ENCODE measurements around the gene RETSAT.

Gene RETSAT

DNA sequence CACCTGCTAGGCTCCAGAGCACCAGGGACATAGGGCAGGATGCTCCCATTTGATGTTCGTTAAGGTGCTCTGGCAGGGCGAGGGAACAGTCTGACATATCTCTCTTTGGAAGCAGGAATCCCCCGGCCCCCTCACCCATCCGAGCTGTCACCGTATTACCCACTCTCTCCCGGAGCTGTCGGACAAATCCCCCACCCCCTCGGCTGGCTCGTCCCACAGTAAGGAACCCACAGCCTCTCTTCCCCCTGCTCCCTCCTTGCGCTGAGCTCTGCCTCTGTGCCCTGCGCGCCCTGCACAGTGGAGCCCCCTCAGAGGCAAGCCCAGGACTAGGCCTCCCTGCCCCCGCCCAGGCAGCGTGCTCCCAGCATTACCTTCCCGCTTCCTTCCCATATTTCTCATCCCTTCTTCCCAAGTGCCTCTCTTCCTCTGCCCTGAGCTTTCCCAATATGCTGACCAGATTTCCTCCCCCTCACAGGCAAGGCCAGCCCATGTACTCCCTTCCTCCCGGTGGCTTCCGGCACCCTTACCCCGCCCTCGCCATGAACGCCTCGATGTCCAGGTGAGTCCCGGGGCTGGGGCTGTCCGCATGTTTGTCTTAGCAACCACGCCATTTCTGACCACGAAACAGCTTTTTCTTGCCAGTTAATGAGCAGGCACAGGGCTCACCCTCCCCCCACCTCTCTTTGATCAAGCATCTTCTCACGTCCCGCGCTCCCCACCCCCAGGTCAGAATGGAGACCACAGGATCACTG lies 50.4 kb downstream of the RETSAT start:
- DNase-seq = no peak

DNA sequence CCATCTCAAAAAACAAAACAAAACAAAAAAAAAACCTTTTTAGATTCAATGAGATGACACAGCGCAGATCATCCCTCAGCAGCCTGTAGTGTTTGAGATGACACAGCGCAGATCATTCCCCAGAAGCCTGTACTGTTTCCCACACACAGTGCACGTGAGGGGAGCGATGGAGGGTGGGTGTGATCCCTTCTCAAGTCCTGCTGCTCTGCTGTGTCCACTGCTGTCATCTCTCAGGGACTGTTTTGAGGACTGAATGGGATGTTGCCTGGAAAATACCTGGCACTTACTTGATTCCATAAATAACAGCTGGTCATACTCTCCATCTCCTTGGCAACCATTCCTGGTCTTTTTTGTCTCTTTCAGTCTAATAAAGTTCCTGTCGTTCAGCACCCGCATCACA lies 52.2 kb downstream of the RETSAT start:
- no peak for DNase-seq

All from fibroblast of skin of right biceps (primary cell).